Skeletal muscle cell (primary cell): ENCODE data around the gene ALB.
A peak's percentile ranks its signal among the peaks of the same experiment; 100 is the strongest.

ENCODE experiments used
- DNase-seq: peaks from one replicate; pipeline ENCODE4 v3.0.0-alpha.2; 2010; ENCODE audit warnings: low read depth
- H3K4me3 ChIP-seq: 2 replicates; pipeline ENCODE4 v1.5.1; 2011; ENCODE audit warnings: low read depth, mild to moderate bottlenecking, control low read depth, low read length, moderate library complexity

ALB gene

DNA sequence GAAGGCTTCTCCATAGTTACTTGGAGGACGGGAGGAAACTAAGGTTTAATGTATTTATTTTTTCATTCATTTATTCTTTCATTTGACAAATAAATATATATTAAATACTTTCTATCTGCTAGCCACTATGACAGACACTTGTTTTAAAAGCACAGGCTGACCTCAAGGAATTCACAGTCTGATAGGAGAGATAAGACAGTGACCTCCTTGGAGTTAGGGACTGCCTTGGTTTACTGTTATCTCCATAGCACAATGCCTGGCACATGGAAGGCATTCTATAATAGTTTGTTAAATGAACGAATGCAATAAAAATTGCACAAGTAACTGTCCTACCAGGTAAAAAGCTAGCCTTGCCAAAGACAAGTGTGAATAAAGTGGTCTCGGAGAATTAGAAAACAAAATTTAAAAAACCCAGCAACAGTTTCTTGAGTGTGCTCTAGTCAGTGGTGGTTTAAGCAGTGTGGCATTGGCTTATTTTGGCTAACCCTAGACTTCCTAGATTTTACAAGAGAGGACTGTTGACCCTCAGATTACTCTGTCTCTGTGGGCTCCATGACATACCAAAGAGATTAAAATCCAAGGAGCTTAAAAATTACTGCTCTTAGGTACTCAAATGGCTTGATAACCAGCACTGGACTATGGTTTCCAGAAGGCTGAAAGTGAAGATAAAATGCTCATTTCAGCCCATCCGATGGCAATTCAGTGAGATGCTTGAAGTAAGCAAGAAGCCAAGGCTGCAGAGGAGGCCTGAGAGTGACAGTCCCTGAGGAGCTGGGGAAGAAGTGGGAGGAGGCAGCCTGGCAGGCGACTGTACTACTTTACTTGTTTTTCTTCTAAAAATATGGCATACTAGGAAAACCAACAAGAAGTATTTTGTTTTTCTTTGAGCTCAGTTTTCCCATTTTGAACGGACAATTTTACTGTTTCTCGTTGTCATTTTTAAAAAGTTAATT lies 41.6 kb downstream of the ALB start:
- DNase-seq: no peak
- no peak overlapping the region for H3K4me3 ChIP-seq

DNA sequence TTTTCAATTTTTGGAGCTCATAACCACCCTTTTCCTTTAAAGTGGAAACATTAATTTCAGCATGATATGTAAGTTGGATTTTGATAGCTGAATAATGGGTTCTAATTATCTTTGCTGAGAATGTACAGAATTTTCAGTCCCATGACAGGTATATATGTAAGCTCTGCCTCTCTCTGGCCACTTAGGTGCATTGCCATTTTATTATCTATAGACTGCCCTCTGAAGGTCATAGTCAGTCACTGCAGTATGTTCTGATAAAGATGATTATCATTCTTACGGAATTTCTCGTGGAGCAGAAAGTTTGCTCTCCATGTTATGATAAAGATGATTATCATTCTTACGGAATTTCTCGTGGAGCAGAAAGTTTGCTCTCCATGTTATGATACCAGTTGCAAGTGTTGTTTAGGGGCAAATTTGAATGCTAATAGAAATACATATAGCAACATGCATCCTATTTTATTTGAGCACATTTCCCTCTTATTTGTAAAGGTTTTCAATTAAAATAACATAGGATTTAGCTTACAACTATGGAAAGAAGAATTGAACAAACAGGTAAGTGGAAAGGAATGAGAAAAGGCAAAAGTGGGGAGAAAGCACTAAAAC lies 42.4 kb downstream of the ALB start:
- H3K4me3 ChIP-seq: no peak overlapping the region
- DNase-seq: no peak

DNA sequence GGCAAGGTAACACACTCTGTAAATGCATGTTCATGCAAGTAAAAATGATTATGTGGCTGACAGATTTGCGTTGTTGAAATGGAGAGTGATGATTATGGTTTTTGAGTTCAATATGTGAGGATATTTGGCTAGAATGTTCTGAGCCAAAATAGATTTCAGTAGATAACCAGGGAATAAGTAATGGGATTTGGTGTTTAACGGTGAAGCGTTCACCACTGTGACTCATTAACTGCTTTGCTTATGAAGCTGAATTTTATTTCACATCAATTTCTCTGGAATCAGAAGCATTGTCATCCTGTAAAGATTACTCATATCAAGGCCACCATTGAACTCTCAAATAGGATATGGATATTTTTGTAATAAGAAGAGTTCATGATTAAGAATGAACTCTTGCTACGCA lies 43.6 kb downstream of the ALB start:
- no peak for DNase-seq
- H3K4me3 ChIP-seq: no peak overlapping the region

DNA sequence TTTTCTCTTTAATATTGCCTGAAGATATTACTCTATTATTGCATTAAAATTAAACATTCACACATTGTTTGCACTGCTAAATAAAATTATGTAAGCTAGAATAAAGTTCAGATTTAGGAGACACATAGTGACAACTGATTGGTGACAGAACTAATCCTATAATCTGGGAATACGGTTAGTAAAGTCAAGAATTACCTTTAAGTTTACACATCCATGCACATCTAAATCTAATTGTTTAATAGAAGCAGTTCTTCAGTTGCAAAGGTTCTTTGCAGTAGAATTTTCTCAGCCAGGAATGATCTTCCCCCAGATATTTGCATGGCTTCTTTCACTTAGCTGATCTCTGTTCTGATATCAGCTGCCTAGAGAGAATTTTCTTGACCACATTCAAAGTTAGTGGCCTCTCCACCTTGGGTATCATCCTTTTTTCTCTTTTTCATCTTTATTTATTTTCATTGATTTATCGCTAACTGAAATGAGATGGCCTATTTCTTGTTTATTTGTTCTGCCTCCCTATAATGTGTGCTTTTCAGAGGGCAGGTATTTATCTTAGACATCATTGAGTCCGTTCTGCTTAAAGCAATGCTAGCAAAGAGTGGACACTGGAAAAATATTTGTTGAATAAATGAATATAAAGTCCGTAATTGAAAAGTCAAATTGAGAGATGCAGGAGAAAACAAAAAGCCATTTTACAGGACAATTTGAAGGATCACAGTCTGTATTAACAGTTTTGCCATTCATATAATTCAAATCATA lies 44.5 kb downstream of the ALB start:
- no peak for DNase-seq
- no peak overlapping the region for H3K4me3 ChIP-seq

DNA sequence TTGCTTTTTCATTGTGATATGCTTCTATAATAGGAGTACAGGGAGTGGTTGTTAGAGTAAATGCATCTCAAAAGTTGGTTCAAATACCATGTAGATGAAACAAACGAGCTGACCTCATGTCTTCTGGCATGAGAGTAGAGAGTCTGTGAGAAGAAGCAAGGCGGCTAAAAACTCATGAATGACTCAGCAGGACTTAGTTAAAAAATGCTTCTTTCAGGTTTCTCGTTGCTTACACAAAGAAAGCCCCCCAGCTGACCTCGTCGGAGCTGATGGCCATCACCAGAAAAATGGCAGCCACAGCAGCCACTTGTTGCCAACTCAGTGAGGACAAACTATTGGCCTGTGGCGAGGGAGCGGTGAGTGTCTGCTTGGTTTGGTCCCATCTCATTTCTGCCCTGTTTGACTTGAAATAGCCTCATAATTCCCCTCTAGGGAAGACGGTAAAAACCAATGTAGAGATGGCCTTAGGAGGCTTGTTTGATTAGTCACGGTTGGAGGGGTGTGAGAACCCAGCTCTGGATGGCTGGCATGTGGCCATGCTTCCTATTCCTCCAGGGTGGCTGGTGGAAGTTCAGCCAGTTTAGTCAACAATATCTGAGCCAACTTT lies 46.4 kb downstream of the ALB start:
- peak; percentile 72 for DNase-seq
- H3K4me3 ChIP-seq: no peak overlapping the region

DNA sequence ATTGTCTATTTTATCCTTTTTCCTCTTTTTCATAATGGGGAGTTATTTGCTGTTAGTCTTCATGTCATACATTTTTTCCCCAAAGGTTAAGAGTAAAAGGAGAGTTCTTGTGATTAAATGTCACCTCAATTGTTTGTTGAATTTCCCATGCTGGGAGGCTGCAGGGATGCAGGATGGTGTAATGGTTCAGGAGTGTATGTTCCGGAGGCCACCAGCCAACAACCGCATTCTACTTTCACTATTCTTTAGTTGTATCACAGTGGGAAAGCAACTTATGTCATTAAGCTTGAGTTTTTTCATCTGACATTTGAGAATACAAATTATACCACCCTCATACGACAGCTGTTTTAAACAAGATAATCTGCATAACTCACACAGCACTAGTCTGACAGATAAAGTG lies 47.3 kb downstream of the ALB start:
- peak; percentile 31 for DNase-seq
- H3K4me3 ChIP-seq: no peak overlapping the region

GRCh38 chr4:73451981-73452747 lies 48.1 kb downstream of the ALB start:
- no peak for DNase-seq
- no peak overlapping the region for H3K4me3 ChIP-seq

DNA sequence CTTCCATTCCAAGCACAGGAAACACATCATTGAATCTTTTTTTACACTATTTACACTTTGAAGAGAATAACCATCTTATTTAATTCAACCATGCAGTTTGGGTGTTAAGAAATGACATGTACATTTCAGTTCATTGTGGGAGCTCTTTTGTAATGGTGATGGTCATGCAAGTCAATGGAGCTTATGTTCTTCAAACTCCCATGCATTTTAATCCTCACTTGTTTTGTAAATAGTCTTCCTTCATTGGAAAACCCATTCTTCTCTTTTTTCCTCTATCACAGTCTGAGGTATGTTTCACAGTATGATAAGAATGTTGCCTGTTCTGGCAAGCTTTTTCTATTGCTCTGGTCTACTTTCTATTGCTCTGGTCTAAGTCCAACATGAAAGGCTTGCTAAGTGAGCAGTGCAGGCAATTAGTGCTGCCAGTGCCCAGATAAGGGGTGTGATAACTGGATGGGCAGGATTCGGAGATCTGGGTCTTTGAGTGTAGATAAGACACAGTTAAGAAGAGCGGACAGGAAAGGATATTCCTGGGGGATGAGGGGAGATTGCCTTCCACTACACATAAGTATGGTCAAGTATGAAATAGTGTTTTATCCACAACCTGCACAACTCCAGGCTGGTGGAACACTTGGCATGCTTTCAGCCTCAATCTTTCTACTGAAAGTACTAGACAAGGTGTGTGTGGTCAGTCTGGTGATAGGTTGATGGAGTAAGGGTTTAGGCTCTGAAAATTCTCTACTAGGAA lies 49.0 kb downstream of the ALB start:
- no peak for DNase-seq
- no peak overlapping the region for H3K4me3 ChIP-seq

GRCh38 chr4:73453701-73454005 lies 49.6 kb downstream of the ALB start:
- DNase-seq: no peak
- H3K4me3 ChIP-seq: no peak overlapping the region

GRCh38 chr4:73454920-73455319 lies 50.8 kb downstream of the ALB start:
- no peak overlapping the region for H3K4me3 ChIP-seq
- no peak for DNase-seq

DNA sequence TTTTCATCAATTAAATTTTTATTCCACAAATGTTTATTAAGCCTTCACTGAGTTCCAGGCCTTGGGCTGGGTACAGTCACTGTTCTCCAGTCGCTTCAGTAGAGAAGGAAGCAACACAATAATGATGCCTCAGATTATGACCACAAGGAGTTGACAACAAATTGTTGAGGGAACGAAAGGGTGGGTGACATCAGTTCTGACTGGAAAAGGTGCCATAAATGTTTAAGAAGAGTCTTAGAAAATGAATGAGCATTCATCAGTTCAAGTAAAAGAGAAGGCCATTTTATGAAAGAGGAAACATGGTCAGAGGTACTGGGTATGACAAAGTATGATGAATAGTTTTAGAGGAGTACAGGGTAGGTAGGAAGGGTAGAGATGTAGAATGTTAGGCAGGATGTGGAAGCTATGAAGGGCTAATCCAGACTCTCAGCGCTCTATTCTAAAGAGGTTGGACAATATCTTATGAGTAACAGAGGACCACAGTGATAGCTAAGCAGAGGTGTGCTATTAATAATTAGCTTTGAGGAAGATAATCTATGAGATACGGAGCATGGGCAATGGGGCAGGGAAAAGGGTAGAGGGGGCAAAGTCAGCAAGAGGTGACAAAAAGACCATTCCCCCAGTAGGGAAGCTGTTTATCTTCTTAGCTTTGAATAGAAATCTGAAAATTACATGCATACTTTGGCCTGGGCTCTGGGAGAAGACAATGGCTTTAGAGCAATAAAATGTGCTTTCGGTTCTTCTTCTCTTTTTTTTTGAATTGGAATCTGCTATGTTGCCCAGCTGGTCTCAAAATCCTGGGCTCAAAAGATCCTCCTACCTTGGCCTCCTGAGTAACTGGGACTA lies 52.3 kb downstream of the ALB start:
- no peak for DNase-seq
- no peak overlapping the region for H3K4me3 ChIP-seq

DNA sequence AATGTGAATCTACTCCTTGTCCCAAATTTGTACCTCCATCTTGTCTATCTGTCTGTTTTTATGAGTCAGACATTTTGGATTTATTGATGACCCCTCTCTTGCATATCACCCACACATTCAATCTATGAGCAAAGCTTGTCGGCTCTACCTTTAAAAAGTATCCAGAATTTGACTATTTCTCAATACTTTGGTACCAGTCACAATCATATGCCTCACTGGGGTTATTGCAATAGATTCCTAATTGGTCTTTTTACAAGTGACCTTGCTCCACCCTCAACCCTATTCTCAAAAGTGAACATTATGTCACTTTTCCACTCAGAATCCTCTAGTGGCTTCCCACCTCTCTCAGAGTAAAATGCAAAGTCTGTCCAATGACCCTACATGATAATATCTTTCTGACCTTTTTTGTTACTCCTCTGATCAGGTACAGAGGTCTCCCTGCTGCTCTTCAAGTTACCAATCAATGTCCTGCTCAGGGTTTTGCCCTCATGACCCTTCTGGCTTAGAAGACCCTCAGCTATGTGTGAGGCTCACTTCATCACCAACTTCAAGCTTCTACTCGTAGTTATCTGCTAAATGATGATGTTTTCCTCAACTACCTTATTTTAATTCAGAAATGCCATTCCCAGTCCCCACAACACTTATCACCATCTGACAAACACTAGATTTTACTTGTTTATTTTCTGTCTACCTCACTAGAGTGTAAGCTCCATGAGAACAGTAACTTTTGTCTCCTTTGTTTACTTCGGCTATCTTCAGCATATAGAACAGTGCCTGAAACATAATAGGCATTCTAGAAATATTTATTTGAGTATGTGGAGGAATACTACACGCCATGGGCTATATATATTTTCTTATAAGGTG lies 54.3 kb downstream of the ALB start:
- no peak for DNase-seq
- no peak overlapping the region for H3K4me3 ChIP-seq

- no peak overlapping the region for H3K4me3 ChIP-seq
- DNase-seq: no peak
Observed at GRCh38 chr4:73459048-73459421, 54.9 kb downstream of the ALB start.

DNA sequence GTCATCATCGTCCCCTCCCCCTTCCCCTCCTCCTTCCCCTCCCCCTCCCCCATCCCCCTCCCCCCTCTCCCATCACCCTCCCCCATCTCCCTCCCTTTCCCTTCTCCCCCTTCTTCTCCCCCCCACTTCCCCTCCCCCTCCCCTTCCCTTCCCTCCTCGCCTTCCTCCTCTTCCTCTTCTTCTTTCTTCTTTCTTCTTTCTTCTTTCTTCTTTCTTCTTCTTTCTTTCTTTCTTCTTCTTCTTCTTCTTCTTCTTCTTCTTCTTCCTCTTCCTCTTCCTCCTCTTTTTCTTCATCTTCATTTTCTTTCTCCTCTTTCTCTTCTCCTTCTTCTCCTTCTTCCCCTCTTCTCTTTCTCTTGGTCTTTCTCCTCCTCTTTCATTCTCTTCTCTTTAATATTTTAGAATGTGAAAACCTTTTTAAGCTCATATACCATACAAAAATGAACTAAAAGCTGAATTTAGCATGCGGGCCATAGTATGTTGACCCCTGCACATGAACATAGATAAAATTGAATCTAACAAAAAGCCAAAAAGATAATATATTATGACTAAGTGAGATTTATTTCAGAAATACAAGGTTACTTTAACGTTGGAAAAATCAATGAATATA lies 56.9 kb downstream of the ALB start:
- DNase-seq: no peak
- H3K4me3 ChIP-seq: no peak overlapping the region

GRCh38 chr4:73468170-73468569 lies 64.1 kb downstream of the ALB start:
- DNase-seq: no peak
- H3K4me3 ChIP-seq: no peak overlapping the region

- H3K4me3 ChIP-seq: no peak overlapping the region
- DNase-seq: no peak
Observed at GRCh38 chr4:73470728-73471127, 66.6 kb downstream of the ALB start.
